ENCODE measurements around the gene MICAL2. TPM values are rescaled to one million over a fixed set of nuclear protein-coding genes. Genes with fewer than 3 reads are reported as not detected.

MICAL2 gene
- polyA plus RNA-seq, 2 of the 4 experiments (the other 2 are of a cell fraction): 39.8 to 42.1 TPM

- TF ChIP-seq POLR2A (IDR thresholded peaks at IDR 0.05; ENCODE audit: low read length) (no peak), CEBPB (IDR thresholded peaks at IDR 0.05) (no peak), RNF2 (IDR thresholded peaks at IDR 0.05; ENCODE audit: borderline replicate concordance, low read depth) (no peak), ELK1 (IDR thresholded peaks at IDR 0.05; ENCODE audit: low read depth, low read length) (no peak), CHD2 (IDR thresholded peaks at IDR 0.05; ENCODE audit: low read length, partially characterized antibody) (no peak)
These were observed 96.1 kb downstream of the MICAL2 start (continued) for GRCh38 chr11:12206529-12206928.

- FAIRE-seq: no peak
- Histone ChIP-seq H3K4me1 (no peaks in the 10 kb centered on the region), H3K27ac (no peak overlapping the region), H3K4me3 (no peak overlapping the region), H3K9me3 (no peaks in the 10 kb centered on the region), H3K4me2 (no peak overlapping the region)
- DNase-seq (ENCODE audit: low read depth in 1 of 2, low spot score in 1 of 2): no peak
- ATAC-seq: no peak
- ChIA-PET CTCF (interaction anchor here (1.3 to 2.0 kb wide), 7 partner anchors 7 to 160 kb away, joined by 3 to 6 read pairs (median 4); no protein-coding TSS in a partner anchor), POLR2A (no interaction called here)
- no peak for TF ChIP-seq TP53 (CRISPR knock-in tag; IDR thresholded peaks at IDR 0.05)
- TF ChIP-seq ZFP36 (IDR thresholded peaks at IDR 0.05; ENCODE audit: borderline replicate concordance, partially characterized antibody): no peak
- no peak for TF ChIP-seq RFX5 (IDR thresholded peaks at IDR 0.05)
- TF ChIP-seq NPAS2 (CRISPR knock-in tag; IDR thresholded peaks at IDR 0.05; ENCODE audit: borderline replicate concordance): no peak
- TF ChIP-seq CEBPB (IDR thresholded peaks at IDR 0.05): no peak
- WGBS (ENCODE audit: missing lambda C conversion rate): 88% methylated on average over 9 of the region's 9 CpGs
These were observed 97.2 kb downstream of the MICAL2 start for GRCh38 chr11:12207384-12208150.

- Histone ChIP-seq H3K27ac (no peak overlapping the region), H3K9me3 (no peaks in the 10 kb centered on the region), H3K4me3 (no peak overlapping the region), H3K4me1 (peaks cover 12% of the 10 kb centered on the region), H3K4me2 (no peak overlapping the region)
- TF ChIP-seq RCOR1 (IDR thresholded peaks at IDR 0.05; ENCODE audit: low read depth, low read length) (no peak), EHF (CRISPR knock-in tag; IDR thresholded peaks at IDR 0.05) (no peak), HMGXB4 (CRISPR knock-in tag; IDR thresholded peaks at IDR 0.05; ENCODE audit: borderline replicate concordance) (no peak), ESRRA (IDR thresholded peaks at IDR 0.05; ENCODE audit: borderline replicate concordance, low read length) (no peak), MAX (IDR thresholded peaks at IDR 0.05) (no peak), MAZ (IDR thresholded peaks at IDR 0.05; ENCODE audit: borderline replicate concordance, low read depth, low read length) (no peak), E2F6 (IDR thresholded peaks at IDR 0.05; ENCODE audit: borderline replicate concordance, low read depth) (no peak)
- CTCF ChIA-PET: interaction anchor here (0.8 to 1.3 kb wide), 3 partner anchors 9 to 162 kb away, joined by 3 to 4 read pairs (median 4); no protein-coding TSS in a partner anchor
- ATAC-seq (no peak; a peak in 1 of 6 replicates), DNase-seq (ENCODE audit: low read depth in 1 of 2, low spot score in 1 of 2) (no peak), FAIRE-seq (no peak)
- WGBS (ENCODE audit: missing lambda C conversion rate): 84% methylated on average over 2 of the region's 2 CpGs
- POLR2A ChIA-PET: no interaction called here
These were observed 98.7 kb downstream of the MICAL2 start for GRCh38 chr11:12209096-12209495.

- H3K4me2 ChIP-seq: no peak overlapping the region
- no peaks in the 10 kb centered on the region for H3K9me3 ChIP-seq
- ATAC-seq (no peak), FAIRE-seq (no peak), DNase-seq (ENCODE audit: low read depth in 1 of 2, low spot score in 1 of 2) (no peak)
- 93% methylated on average over 4 of the region's 4 CpGs for WGBS (ENCODE audit: missing lambda C conversion rate)
- no peak overlapping the region for H3K4me3 ChIP-seq
- H3K4me1 ChIP-seq: peaks cover 14% of the 10 kb centered on the region
- POLR2A ChIA-PET: no interaction called here
- H3K27ac ChIP-seq: no peak overlapping the region
- CTCF ChIA-PET: interaction anchor here (0.6 to 1.6 kb wide), 5 partner anchors 10 to 83 kb away, joined by 3 to 5 read pairs (median 3); no protein-coding TSS in a partner anchor
- no peak for TF ChIP-seq EHF (CRISPR knock-in tag; IDR thresholded peaks at IDR 0.05)
- no peak for TF ChIP-seq CTCF (IDR thresholded peaks at IDR 0.05)
- TF ChIP-seq HEYL (CRISPR knock-in tag; IDR thresholded peaks at IDR 0.05): no peak
- TF ChIP-seq REST (IDR thresholded peaks at IDR 0.05): no peak
- no peak for TF ChIP-seq KDM5A (IDR thresholded peaks at IDR 0.05)
- no peak for TF ChIP-seq FOXS1 (CRISPR knock-in tag; IDR thresholded peaks at IDR 0.05)
- TF ChIP-seq HOXA7 (CRISPR knock-in tag; IDR thresholded peaks at IDR 0.05): no peak
These were observed 99.8 kb downstream of the MICAL2 start for GRCh38 chr11:12210200-12210599.

Measured in A549 (cell line).